ENCODE results near the gene BUB1B.
"Not testable (repeated sequence)": the region's sequence is repeated elsewhere in the genome, so short reads cannot be mapped to it uniquely, and the experiment has no call there.

Gene BUB1B

GRCh38 chr15:40136470-40137302 lies 24.2 kb upstream of the BUB1B start:
- DNase-seq: no peak

GRCh38 chr15:40137303-40138200 lies 23.3 kb upstream of the BUB1B start:
- DNase-seq: no peak

- not testable (repeated sequence) for DNase-seq
Measured at GRCh38 chr15:40138201-40138570, 22.7 kb upstream of the BUB1B start.

- DNase-seq: no peak
Measured at GRCh38 chr15:40142428-40142827, 18.4 kb upstream of the BUB1B start.

GRCh38 chr15:40146037-40146436 lies 14.8 kb upstream of the BUB1B start:
- no peak for DNase-seq

GRCh38 chr15:40149339-40149738 lies 11.5 kb upstream of the BUB1B start:
- DNase-seq: no peak

- DNase-seq: no peak
Measured at GRCh38 chr15:40150163-40150925, 10.5 kb upstream of the BUB1B start.

- no peak for DNase-seq
Measured at GRCh38 chr15:40151499-40151898, 9.4 kb upstream of the BUB1B start.

- DNase-seq: no peak
Measured at GRCh38 chr15:40151991-40152390, 8.9 kb upstream of the BUB1B start.

- not testable (repeated sequence) for DNase-seq
Measured at GRCh38 chr15:40154821-40155220, 6.0 kb upstream of the BUB1B start.

- no peak for DNase-seq
Measured at GRCh38 chr15:40155270-40155910, 5.5 kb upstream of the BUB1B start.

GRCh38 chr15:40157778-40158447 lies 3.0 kb upstream of the BUB1B start:
- DNase-seq: no peak

- DNase-seq: no peak
Measured at GRCh38 chr15:40160021-40160420, 848 bp upstream of the BUB1B start.

GRCh38 chr15:40161693-40162391 lies 973 bp downstream of the BUB1B start:
- DNase-seq: no peak

GRCh38 chr15:40162552-40162951 lies 1.7 kb downstream of the BUB1B start:
- no peak for DNase-seq

- no peak for DNase-seq
Measured at GRCh38 chr15:40163657-40164416, 3.0 kb downstream of the BUB1B start.

GRCh38 chr15:40167374-40167773 lies 6.5 kb downstream of the BUB1B start:
- DNase-seq: not testable (repeated sequence)

GRCh38 chr15:40175160-40175559 lies 14.3 kb downstream of the BUB1B start:
- DNase-seq: no peak

GRCh38 chr15:40182358-40183029 lies 21.6 kb downstream of the BUB1B start:
- DNase-seq: no peak
